Transverse colon (tissue), 4 donors: Measurements from ENCODE around the gene GNB3.

ENCODE experiments used
- CTCF ChIP-seq, 5 experiments: fragments of 200-600 bp in 3 of 5; fragments of 450-650 bp in 2 of 5; sonication (generic) in 3 of 5; IDR thresholded peaks; 1 replicate in 2 of 5; 2 replicates in 3 of 5; pipeline ENCODE4 v1.5.1; 2016 to 2017; ENCODE audit warnings: antibody characterized with exemption in 5 of 5, inconsistent platforms in 3 of 5, mild to moderate bottlenecking in 2 of 5, moderate library complexity in 1 of 5
- EP300 ChIP-seq: sonication (generic); formaldehyde crosslinking; IDR thresholded peaks from one replicate; pipeline ENCODE4 v1.6.1; 2017; ENCODE audit warnings: antibody characterized with exemption, low read depth
- POLR2A ChIP-seq: fragments of 450-650 bp; IDR thresholded peaks from one replicate; pipeline ENCODE4 v1.6.1; 2016; ENCODE audit warnings: antibody characterized with exemption, mild to moderate bottlenecking, moderate library complexity
- POLR2AphosphoS5 ChIP-seq, 3 donors: sonication (generic); formaldehyde crosslinking; IDR thresholded peaks; one replicate each; pipeline ENCODE4 v1.6.1; 2016; ENCODE audit warnings: antibody characterized with exemption in 3 of 3

GRCh38 chr12:6840330-6840729 lies 395 bp upstream of the GNB3 start:
- TF ChIP-seq CTCF (IDR thresholded peaks at IDR 0.05), result no peak
- no peak for TF ChIP-seq POLR2A
- TF ChIP-seq EP300, result no peak
- TF ChIP-seq POLR2AphosphoS5 (IDR thresholded peaks at IDR 0.05), result no peak
